RWPE2 (cell line): Measurements from ENCODE around the gene ZNRF4.
"Not testable (repeated sequence)": the region's sequence is repeated elsewhere in the genome, so short reads cannot be mapped to it uniquely, and the experiment has no call there.

Source experiments
- ATAC-seq: fragments of 200-7000 bp; cut with Tn5 transposase; 3 replicates; pipeline ENCODE4 v1.9.1; 2021; ENCODE audit warnings: low read depth
- DNase-seq: peaks from one replicate; pipeline ENCODE4 v3.0.0-alpha.2; 2020; ENCODE audit warnings: low spot score
- H3K27ac ChIP-seq: fragments of 450-650 bp; 2 replicates; pipeline ENCODE4 v1.5.1; 2017; ENCODE audit warnings: mild to moderate bottlenecking; ENCODE audit not compliant: poor library complexity, severe bottlenecking
- H3K27me3 ChIP-seq: fragments of 250-450 bp; sonication (Bioruptor Pico); 2 replicates; pipeline ENCODE4 v1.5.1; 2021; ENCODE audit warnings: mild to moderate bottlenecking, moderate library complexity; ENCODE audit not compliant: insufficient read depth, poor library complexity, severe bottlenecking
- H3K36me3 ChIP-seq: fragments of 250-450 bp; sonication (Bioruptor Pico); 2 replicates; pipeline ENCODE4 v1.5.1; 2020; ENCODE audit warnings: low read depth, mild to moderate bottlenecking, moderate library complexity
- H3K4me1 ChIP-seq: fragments of 250-450 bp; sonication (Bioruptor Pico); 2 replicates; pipeline ENCODE4 v1.5.1; 2021; ENCODE audit warnings: mild to moderate bottlenecking, moderate library complexity; ENCODE audit not compliant: insufficient read depth, poor library complexity, severe bottlenecking
- H3K4me3 ChIP-seq: fragments of 250-450 bp; sonication (Bioruptor Pico); 2 replicates; pipeline ENCODE4 v1.5.1; 2021; ENCODE audit warnings: mild to moderate bottlenecking, moderate library complexity; ENCODE audit not compliant: severe bottlenecking
- H3K9me3 ChIP-seq: fragments of 250-450 bp; sonication (Bioruptor Pico); 2 replicates; pipeline ENCODE4 v1.5.1; 2021; ENCODE audit warnings: mild to moderate bottlenecking, moderate library complexity; ENCODE audit not compliant: severe bottlenecking
- TF ChIP-seq, protein P1 (sequence below): fragments of 450-650 bp; IDR thresholded peaks from one replicate; pipeline ENCODE4 v1.5.1; 2017; ENCODE audit warnings: mild to moderate bottlenecking, moderate library complexity; ENCODE audit not compliant: poor library complexity, severe bottlenecking

ZNRF4 gene, protein sequence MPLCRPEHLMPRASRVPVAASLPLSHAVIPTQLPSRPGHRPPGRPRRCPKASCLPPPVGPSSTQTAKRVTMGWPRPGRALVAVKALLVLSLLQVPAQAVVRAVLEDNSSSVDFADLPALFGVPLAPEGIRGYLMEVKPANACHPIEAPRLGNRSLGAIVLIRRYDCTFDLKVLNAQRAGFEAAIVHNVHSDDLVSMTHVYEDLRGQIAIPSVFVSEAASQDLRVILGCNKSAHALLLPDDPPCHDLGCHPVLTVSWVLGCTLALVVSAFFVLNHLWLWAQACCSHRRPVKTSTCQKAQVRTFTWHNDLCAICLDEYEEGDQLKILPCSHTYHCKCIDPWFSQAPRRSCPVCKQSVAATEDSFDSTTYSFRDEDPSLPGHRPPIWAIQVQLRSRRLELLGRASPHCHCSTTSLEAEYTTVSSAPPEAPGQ

DNA sequence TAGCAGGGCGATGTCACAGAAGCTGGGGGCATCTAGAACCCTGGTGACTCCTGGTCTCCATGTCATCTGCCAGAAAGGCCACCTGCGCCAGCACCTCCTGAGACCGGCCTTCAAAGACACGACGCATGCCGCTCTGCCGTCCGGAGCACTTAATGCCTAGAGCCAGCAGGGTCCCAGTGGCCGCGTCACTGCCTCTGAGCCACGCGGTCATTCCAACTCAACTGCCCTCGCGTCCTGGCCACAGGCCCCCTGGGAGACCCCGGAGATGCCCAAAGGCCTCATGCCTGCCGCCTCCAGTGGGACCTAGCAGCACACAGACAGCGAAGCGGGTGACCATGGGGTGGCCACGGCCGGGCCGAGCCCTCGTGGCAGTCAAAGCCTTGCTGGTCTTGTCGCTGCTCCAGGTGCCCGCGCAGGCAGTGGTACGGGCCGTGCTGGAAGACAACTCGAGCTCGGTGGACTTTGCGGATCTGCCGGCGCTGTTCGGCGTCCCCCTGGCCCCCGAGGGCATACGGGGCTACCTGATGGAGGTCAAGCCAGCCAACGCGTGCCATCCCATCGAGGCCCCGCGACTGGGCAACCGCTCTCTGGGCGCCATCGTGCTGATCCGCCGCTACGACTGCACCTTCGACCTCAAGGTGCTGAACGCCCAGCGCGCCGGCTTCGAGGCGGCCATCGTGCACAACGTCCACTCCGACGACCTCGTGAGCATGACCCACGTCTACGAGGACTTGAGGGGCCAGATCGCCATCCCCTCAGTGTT, at the start of gene ZNRF4:
ZNRF4 (plus strand) TSS at position 51 of the 763 bp plus-strand sequence; CDS start at position 126, 75 bp downstream.
- ATAC-seq, result no peak
- Histone ChIP-seq H3K27me3 (no peaks in the 10 kb centered on the region), H3K27ac (no peak within 1 kb of the TSS), H3K36me3 (no peaks in the 10 kb centered on the region), H3K9me3 (no peaks in the 10 kb centered on the region), H3K4me3 (no peak within 1 kb of the TSS), H3K4me1 (no peaks in the 10 kb centered on the region)
- DNase-seq, result no peak
- TF ChIP-seq, protein P1, sequence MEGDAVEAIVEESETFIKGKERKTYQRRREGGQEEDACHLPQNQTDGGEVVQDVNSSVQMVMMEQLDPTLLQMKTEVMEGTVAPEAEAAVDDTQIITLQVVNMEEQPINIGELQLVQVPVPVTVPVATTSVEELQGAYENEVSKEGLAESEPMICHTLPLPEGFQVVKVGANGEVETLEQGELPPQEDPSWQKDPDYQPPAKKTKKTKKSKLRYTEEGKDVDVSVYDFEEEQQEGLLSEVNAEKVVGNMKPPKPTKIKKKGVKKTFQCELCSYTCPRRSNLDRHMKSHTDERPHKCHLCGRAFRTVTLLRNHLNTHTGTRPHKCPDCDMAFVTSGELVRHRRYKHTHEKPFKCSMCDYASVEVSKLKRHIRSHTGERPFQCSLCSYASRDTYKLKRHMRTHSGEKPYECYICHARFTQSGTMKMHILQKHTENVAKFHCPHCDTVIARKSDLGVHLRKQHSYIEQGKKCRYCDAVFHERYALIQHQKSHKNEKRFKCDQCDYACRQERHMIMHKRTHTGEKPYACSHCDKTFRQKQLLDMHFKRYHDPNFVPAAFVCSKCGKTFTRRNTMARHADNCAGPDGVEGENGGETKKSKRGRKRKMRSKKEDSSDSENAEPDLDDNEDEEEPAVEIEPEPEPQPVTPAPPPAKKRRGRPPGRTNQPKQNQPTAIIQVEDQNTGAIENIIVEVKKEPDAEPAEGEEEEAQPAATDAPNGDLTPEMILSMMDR, result no peak

DNA sequence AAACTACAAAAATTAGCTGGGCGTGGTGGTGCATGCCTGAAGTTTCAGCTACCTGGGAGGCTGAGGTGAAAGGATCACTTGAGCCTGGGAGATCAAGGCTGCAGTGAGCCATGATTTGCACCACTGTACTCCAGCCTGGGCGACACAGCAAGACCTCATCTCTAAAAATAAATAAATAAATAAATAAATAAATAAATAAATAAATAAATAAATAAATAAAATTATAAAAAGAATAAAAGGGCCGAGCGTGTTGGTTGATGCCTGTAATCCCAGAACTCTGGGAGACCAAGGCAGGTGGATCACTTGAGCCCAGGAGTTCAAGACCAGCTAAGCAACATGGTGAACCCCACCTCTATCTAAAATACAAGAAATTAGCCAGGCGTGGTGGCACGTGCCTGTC, 49.0 kb upstream of the ZNRF4 start:
- DNase-seq, ATAC-seq, H3K4me3 ChIP-seq, H3K4me1 ChIP-seq, H3K27me3 ChIP-seq, H3K27ac ChIP-seq, H3K9me3 ChIP-seq, H3K36me3 ChIP-seq: not testable (repeated sequence)

DNA sequence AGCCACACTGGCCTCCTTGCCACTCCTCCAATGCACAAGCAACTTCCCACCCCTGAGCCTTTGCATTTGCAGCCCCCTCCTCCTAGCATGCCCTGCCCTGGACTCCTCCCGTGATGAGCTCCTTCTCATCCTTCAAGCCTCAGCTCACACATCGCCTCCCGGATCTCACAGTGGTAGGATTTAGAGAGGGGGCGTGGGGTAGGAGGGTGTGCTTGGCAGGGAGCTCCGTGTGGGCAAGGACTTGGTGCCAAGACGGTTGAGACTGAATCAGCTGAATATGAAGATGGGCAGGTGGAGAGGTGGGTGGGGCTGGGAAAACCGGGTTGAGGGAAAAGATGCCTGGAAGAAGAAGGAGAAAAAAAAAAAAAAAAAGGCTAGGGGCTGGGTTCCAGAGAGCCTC, 48.4 kb upstream of the ZNRF4 start:
- no peak for ATAC-seq
- TF ChIP-seq, protein P1, result no peak

DNA sequence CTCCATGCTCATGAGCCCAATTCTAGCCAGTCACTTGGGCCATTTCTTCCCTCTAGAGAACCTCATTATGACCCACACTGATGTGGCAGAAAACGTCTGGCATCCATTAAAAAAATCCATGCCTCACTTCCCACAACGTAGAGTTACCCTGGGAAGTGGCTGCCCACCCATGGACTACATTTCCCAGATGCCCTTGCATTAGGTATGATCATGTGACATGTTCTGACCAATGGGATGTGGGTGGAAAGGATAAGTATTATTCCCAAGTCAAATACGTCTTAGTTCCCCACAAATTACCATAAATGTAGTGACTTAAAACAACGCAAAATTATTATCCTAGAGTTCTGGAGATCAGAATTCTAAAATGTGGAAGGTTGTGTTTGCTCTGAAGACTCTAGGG, 47.9 kb upstream of the ZNRF4 start:
- H3K9me3 ChIP-seq, result no peaks in the 10 kb centered on the region
- no peak overlapping the region for H3K4me3 ChIP-seq
- no peaks in the 10 kb centered on the region for H3K4me1 ChIP-seq
- no peaks in the 10 kb centered on the region for H3K27me3 ChIP-seq
- H3K27ac ChIP-seq, result no peak overlapping the region
- ATAC-seq, result no peak
- TF ChIP-seq, protein P1, result no peak
- DNase-seq, result no peak
- no peaks in the 10 kb centered on the region for H3K36me3 ChIP-seq

More for the DNA sequence above, 48.4 kb upstream of the ZNRF4 start:
- no peak overlapping the region for H3K27ac ChIP-seq
- H3K4me3 ChIP-seq, result no peak overlapping the region
- no peak for DNase-seq
- H3K4me1 ChIP-seq, result no peaks in the 10 kb centered on the region
- H3K9me3 ChIP-seq, result no peaks in the 10 kb centered on the region
- no peaks in the 10 kb centered on the region for H3K36me3 ChIP-seq
- H3K27me3 ChIP-seq, result no peaks in the 10 kb centered on the region

DNA sequence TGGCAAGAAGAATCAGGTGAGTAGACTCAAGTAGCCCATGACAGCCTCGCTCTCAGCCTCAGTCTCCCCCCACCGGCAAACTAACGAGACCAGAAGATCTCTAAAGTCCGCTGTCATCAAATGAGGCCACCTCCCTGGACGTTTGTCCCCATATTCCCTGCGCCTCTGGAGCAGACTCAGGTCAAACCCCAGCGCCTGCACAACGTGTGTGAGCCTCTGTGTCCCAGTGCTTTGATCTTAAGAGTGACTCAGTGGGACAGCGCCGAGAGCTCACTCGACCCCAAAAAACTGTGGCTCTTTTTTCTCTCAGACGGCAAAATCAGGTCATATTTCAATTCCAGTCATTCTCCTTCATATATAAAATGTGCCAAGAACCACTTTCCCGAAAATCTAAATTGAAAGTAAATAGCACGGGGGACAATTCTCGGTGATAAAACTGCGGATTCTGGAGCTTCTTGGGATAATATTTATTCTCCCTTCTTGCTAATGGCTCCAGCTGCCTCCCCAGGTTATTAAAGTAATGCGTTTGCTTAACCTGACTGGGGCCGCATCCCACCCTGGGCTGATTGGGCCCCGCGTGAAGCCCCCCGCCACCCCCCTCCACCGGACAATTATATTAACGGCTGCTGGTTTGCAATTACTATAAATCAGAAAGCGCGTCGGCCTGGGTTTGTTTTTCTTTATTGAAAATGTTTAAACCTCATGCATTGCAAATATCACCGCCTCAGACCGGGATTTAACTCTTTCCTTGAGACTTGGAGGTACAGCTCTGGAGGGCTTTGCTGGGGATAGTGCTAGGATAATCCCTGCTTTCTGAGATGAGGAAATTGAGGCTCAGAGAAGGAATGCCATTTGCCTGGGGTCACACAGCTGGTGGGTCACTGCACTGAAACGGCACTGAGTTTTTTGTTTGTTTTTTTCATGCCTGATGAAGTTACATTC, 37.5 kb upstream of the ZNRF4 start:
- Histone ChIP-seq H3K4me1 (no peaks in the 10 kb centered on the region), H3K36me3 (no peaks in the 10 kb centered on the region), H3K27ac (no peak overlapping the region), H3K4me3 (no peak overlapping the region), H3K9me3 (no peaks in the 10 kb centered on the region), H3K27me3 (peaks cover 18% of the 10 kb centered on the region)
- TF ChIP-seq, protein P1, result no peak
- DNase-seq (no peak), ATAC-seq (no peak)
